ENCODE data around the gene SLC27A3.
A peak's percentile ranks its signal among the peaks of the same experiment; 100 is the strongest.

The SLC27A3 gene

GRCh38 chr1:153769221-153769620, 6.0 kb upstream of the SLC27A3 start:
- Histone ChIP-seq H3K4me2 (ENCODE audit: low read length) (no peak overlapping the region), H3K4me3 (ENCODE audit: low read length) (no peak overlapping the region), H3K27me3 (ENCODE audit: low read depth, low read length) (no peaks in the 10 kb centered on the region), H3K9me3 (ENCODE audit: insufficient read depth, low read length) (no peaks in the 10 kb centered on the region), H3K27ac (ENCODE audit: low read length) (no peak overlapping the region), H3K79me2 (ENCODE audit: low read length) (no peaks in the 10 kb centered on the region), H3K36me3 (replicated peaks; ENCODE audit: low read depth, low read length) (peaks cover 75% of the 10 kb centered on the region), H3K9ac (ENCODE audit: low read length) (no peak overlapping the region), H4K20me1 (ENCODE audit: insufficient read depth, low read length) (no peaks in the 10 kb centered on the region), H3K4me1 (ENCODE audit: low read length) (peaks cover 10% of the 10 kb centered on the region; the same call in 1 of the 2 replicates), H2AFZ (ENCODE audit: low read depth, low read length) (no peak overlapping the region)
- no peak for TF ChIP-seq EZH2phosphoT487 (IDR thresholded peaks at IDR 0.05; ENCODE audit: low read depth)
- TF ChIP-seq, protein P1, sequence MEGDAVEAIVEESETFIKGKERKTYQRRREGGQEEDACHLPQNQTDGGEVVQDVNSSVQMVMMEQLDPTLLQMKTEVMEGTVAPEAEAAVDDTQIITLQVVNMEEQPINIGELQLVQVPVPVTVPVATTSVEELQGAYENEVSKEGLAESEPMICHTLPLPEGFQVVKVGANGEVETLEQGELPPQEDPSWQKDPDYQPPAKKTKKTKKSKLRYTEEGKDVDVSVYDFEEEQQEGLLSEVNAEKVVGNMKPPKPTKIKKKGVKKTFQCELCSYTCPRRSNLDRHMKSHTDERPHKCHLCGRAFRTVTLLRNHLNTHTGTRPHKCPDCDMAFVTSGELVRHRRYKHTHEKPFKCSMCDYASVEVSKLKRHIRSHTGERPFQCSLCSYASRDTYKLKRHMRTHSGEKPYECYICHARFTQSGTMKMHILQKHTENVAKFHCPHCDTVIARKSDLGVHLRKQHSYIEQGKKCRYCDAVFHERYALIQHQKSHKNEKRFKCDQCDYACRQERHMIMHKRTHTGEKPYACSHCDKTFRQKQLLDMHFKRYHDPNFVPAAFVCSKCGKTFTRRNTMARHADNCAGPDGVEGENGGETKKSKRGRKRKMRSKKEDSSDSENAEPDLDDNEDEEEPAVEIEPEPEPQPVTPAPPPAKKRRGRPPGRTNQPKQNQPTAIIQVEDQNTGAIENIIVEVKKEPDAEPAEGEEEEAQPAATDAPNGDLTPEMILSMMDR (IDR thresholded peaks at IDR 0.05; ENCODE audit: low read depth, low read length): no peak

GRCh38 chr1:153770797-153771196, 4.4 kb upstream of the SLC27A3 start:
- no peak overlapping the region for H2AFZ ChIP-seq (ENCODE audit: low read depth, low read length)
- TF ChIP-seq, protein P1 (IDR thresholded peaks at IDR 0.05; ENCODE audit: low read depth, low read length): no peak
- TF ChIP-seq EZH2phosphoT487 (IDR thresholded peaks at IDR 0.05; ENCODE audit: low read depth): no peak
- no peaks in the 10 kb centered on the region for H4K20me1 ChIP-seq (ENCODE audit: insufficient read depth, low read length)
- H3K27ac ChIP-seq (ENCODE audit: low read length): no peak overlapping the region
- H3K4me2 ChIP-seq (ENCODE audit: low read length): no peak overlapping the region
- H3K27me3 ChIP-seq (ENCODE audit: low read depth, low read length): no peaks in the 10 kb centered on the region
- no peak overlapping the region for H3K4me3 ChIP-seq (ENCODE audit: low read length)
- H3K9ac ChIP-seq (ENCODE audit: low read length): no peak overlapping the region
- H3K36me3 ChIP-seq (replicated peaks; ENCODE audit: low read depth, low read length): peaks cover 66% of the 10 kb centered on the region
- no peaks in the 10 kb centered on the region for H3K79me2 ChIP-seq (ENCODE audit: low read length)
- H3K9me3 ChIP-seq (ENCODE audit: insufficient read depth, low read length): no peaks in the 10 kb centered on the region
- peaks cover 10% of the 10 kb centered on the region; the same call in 1 of the 2 replicates for H3K4me1 ChIP-seq (ENCODE audit: low read length)

GRCh38 chr1:153771261-153771660, 3.9 kb upstream of the SLC27A3 start:
- H3K4me2 ChIP-seq (ENCODE audit: low read length): no peak overlapping the region
- no peaks in the 10 kb centered on the region for H4K20me1 ChIP-seq (ENCODE audit: insufficient read depth, low read length)
- H3K4me3 ChIP-seq (ENCODE audit: low read length): no peak overlapping the region
- no peak overlapping the region for H3K9ac ChIP-seq (ENCODE audit: low read length)
- TF ChIP-seq EZH2phosphoT487 (IDR thresholded peaks at IDR 0.05; ENCODE audit: low read depth): no peak
- TF ChIP-seq, protein P1 (IDR thresholded peaks at IDR 0.05; ENCODE audit: low read depth, low read length): no peak
- H3K27ac ChIP-seq (ENCODE audit: low read length): no peak overlapping the region
- H3K4me1 ChIP-seq (ENCODE audit: low read length): peaks cover 12% of the 10 kb centered on the region; the same call in 1 of the 2 replicates
- no peak overlapping the region for H2AFZ ChIP-seq (ENCODE audit: low read depth, low read length)
- no peaks in the 10 kb centered on the region for H3K27me3 ChIP-seq (ENCODE audit: low read depth, low read length)
- no peaks in the 10 kb centered on the region for H3K9me3 ChIP-seq (ENCODE audit: insufficient read depth, low read length)
- no peaks in the 10 kb centered on the region for H3K79me2 ChIP-seq (ENCODE audit: low read length)
- H3K36me3 ChIP-seq (replicated peaks; ENCODE audit: low read depth, low read length): peaks cover 64% of the 10 kb centered on the region

DNA sequence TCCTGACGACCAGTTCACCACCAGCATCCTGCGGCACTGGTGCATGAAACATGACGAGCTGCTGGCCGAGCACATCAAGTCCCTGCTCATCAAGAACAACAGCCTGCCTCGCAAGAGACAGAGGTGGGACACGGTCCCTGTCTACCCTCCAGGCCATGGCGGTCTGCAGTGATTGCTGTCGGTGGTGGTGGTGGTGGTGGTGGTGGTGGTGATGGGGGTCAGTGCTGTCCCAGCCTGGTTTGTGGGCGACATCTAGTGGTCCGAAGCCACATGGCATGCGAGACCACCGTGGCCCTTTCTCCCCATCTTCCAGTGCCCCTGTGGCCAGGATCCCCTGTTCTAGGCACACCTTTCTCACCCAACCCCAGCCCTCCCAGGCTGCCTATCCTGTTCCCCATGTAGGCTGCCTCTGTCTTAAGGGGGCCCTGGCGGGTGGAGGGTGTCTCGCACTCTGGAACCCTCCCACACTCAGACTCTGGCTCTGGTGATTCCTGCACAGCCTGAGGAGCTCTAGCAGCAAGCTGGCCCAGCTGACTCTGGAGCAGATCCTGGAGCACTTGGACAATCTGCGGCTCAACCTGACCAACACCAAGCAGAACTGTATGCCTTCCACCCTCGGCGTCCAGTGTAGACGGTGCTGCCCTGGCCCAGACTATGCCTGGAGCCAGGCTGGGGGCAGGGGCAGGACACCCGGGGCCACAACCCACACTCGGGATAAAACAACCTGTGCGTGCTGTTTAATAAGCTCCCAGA, 3.2 kb upstream of the SLC27A3 start:
- H3K4me2 ChIP-seq (ENCODE audit: low read length): no peak overlapping the region
- H3K27me3 ChIP-seq (ENCODE audit: low read depth, low read length): no peaks in the 10 kb centered on the region
- no peaks in the 10 kb centered on the region for H3K9me3 ChIP-seq (ENCODE audit: insufficient read depth, low read length)
- no peaks in the 10 kb centered on the region for H3K79me2 ChIP-seq (ENCODE audit: low read length)
- no peak overlapping the region for H3K9ac ChIP-seq (ENCODE audit: low read length)
- peaks cover 12% of the 10 kb centered on the region; the same call in 1 of the 2 replicates for H3K4me1 ChIP-seq (ENCODE audit: low read length)
- no peak overlapping the region for H2AFZ ChIP-seq (ENCODE audit: low read depth, low read length)
- no peak overlapping the region for H3K27ac ChIP-seq (ENCODE audit: low read length)
- H3K4me3 ChIP-seq (ENCODE audit: low read length): no peak overlapping the region
- peaks cover 64% of the 10 kb centered on the region for H3K36me3 ChIP-seq (replicated peaks; ENCODE audit: low read depth, low read length)
- no peaks in the 10 kb centered on the region for H4K20me1 ChIP-seq (ENCODE audit: insufficient read depth, low read length)
- TF ChIP-seq, protein P1 (IDR thresholded peaks at IDR 0.05; ENCODE audit: low read depth, low read length): peak; percentile 69
- no peak for TF ChIP-seq EZH2phosphoT487 (IDR thresholded peaks at IDR 0.05; ENCODE audit: low read depth)
